Colonic mucosa (tissue), 4 donors: ENCODE results near the gene RPS4Y1. TPM values are rescaled to one million over a fixed set of nuclear protein-coding genes. Genes with fewer than 3 reads are reported as not detected.

Source experiments
- DNase-seq: peaks from one replicate; pipeline ENCODE4 v3.0.0-alpha.2; 2020
- H3K27ac ChIP-seq: fragments of 200-600 bp; one replicate; pipeline ENCODE4 v1.8.0; 2021
- H3K27me3 ChIP-seq: fragments of 200-600 bp; one replicate; pipeline ENCODE4 v1.8.0; 2021
- H3K36me3 ChIP-seq: fragments of 200-600 bp; one replicate; pipeline ENCODE4 v1.8.0; 2021
- H3K4me1 ChIP-seq: fragments of 200-600 bp; one replicate; pipeline ENCODE4 v1.8.0; 2021; ENCODE audit warnings: mild to moderate bottlenecking
- H3K4me3 ChIP-seq: fragments of 200-600 bp; one replicate; pipeline ENCODE4 v1.8.0; 2021
- H3K9ac ChIP-seq, 2 donors: one replicate each; pipeline ENCODE4 v1.7.0; 2013; ENCODE audit warnings: control low read depth in 2 of 2, low read depth in 2 of 2, low read length in 2 of 2
- H3K9me3 ChIP-seq: fragments of 200-600 bp; one replicate; pipeline ENCODE4 v1.8.0; 2021
- intact Hi-C: fragments of 100-400 bp; cut with DNase I; formaldehyde crosslinking; loops from one replicate; pipeline ENCODE4 v1.14.1; 2022
- total RNA-seq, 2 donors: library from RNA; stranded (reverse); fragmentation: NEBNext Ultra II Directional in 1 of 2; extraction: Animal tissue kit (Norgen Biotek cat#: 25700) in 1 of 2; gene quantifications; one replicate each; pipeline ENCODE4 v1.2.1, GENCODE V29; 2021
- TF ChIP-seq, protein P1 (sequence below): fragments of 200-600 bp; IDR thresholded peaks from one replicate; pipeline ENCODE4 v1.8.0; 2022; ENCODE audit warnings: antibody characterized with exemption, mild to moderate bottlenecking
- donor health status: healthy.
- donor health status: DM: no; HTN: no; CAD: no.
- donor health status: DM: no; HTN: no; CAD: no.

Gene RPS4Y1
- total RNA-seq, 2 donors from 2014 or later = 1.9 TPM; not detected in 1

DNA sequence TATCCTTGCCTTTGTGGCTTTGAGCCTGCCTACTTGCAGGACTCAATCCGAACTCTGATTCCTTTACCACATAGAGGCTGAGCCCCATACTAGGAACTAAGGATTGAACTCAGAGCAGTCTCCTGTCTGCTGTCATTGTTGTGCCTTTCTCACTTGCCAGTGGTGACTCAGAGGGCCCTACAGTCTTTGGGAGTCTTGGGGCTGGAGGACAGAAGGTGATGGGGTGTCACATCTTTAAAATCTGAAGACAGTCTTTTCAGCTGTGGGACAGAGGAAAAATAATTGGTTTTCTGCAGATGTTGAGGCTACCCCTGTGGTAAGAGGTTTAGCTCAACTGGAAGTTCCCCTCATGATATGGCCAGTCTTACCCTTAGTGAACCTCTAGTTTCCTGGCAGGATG is 8.0 kb downstream of the RPS4Y1 start:
- intact Hi-C loops = no loop called here

DNA sequence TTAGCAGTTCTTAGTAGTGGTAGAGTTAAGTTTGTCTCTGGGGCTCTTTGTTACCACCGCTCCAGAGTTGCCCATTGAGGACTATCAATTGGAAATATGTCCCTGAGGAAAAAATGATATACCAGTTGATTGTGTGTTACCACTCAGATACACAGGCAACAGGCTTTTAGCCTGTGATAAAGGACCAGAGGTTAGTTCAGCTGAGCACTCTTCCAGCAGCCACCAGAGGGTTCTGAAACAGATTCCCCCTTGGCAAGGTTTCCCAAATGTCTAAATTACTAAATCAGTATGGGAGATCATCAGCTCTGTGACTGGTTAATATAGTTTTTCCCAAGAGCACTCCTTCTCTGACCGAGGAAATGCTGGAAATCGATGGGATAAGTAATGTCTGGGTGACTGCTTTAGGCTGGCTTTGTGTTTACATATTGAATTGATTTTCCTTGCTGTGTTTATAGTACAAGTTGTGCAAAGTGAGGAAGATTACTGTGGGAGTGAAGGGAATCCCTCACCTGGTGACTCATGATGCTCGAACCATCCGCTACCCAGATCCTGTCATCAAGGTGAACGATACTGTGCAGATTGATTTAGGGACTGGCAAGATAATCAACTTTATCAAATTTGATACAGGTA is 12.9 kb downstream of the RPS4Y1 start:
- H3K4me1 ChIP-seq = no peaks in the 10 kb centered on the region
- no peaks in the 10 kb centered on the region for H3K36me3 ChIP-seq
- H3K9me3 ChIP-seq = no peaks in the 10 kb centered on the region
- no peak overlapping the region for H3K27ac ChIP-seq
- TF ChIP-seq, protein P1, sequence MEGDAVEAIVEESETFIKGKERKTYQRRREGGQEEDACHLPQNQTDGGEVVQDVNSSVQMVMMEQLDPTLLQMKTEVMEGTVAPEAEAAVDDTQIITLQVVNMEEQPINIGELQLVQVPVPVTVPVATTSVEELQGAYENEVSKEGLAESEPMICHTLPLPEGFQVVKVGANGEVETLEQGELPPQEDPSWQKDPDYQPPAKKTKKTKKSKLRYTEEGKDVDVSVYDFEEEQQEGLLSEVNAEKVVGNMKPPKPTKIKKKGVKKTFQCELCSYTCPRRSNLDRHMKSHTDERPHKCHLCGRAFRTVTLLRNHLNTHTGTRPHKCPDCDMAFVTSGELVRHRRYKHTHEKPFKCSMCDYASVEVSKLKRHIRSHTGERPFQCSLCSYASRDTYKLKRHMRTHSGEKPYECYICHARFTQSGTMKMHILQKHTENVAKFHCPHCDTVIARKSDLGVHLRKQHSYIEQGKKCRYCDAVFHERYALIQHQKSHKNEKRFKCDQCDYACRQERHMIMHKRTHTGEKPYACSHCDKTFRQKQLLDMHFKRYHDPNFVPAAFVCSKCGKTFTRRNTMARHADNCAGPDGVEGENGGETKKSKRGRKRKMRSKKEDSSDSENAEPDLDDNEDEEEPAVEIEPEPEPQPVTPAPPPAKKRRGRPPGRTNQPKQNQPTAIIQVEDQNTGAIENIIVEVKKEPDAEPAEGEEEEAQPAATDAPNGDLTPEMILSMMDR = no peak
- H3K27me3 ChIP-seq = no peaks in the 10 kb centered on the region
- H3K9ac ChIP-seq = no peak overlapping the region
- H3K4me3 ChIP-seq = no peak overlapping the region
- intact Hi-C loops = no loop called here
- no peak for DNase-seq

More for the DNA sequence above, 8.0 kb downstream of the RPS4Y1 start:
- H3K27me3 ChIP-seq = no peaks in the 10 kb centered on the region
- TF ChIP-seq, protein P1 = no peak
- H3K9ac ChIP-seq = no peak overlapping the region
- no peaks in the 10 kb centered on the region for H3K36me3 ChIP-seq
- no peak overlapping the region for H3K27ac ChIP-seq
- H3K4me1 ChIP-seq = no peaks in the 10 kb centered on the region
- no peak overlapping the region for H3K4me3 ChIP-seq
- H3K9me3 ChIP-seq = no peaks in the 10 kb centered on the region
- no peak for DNase-seq

DNA sequence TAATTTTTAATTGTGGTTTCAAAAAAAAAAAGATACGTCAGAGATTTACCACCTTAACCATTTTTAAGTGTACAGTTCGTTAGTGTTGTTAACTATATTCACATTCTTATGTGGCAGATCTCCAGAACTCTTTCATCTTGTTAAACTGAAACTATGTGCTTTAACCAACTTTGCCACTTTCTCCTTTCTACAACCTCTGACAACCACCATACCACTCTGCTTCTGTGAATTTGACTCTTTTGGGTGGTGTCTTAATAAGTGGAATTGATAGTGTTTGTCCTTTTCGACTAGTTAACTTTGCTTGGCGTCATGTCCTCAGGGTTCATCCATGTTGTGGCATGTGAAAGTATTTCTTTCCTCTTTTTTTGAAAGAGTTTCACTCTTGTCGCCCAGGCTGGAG is 15.7 kb downstream of the RPS4Y1 start:
- no peak for DNase-seq
- H3K36me3 ChIP-seq = no peaks in the 10 kb centered on the region

DNA sequence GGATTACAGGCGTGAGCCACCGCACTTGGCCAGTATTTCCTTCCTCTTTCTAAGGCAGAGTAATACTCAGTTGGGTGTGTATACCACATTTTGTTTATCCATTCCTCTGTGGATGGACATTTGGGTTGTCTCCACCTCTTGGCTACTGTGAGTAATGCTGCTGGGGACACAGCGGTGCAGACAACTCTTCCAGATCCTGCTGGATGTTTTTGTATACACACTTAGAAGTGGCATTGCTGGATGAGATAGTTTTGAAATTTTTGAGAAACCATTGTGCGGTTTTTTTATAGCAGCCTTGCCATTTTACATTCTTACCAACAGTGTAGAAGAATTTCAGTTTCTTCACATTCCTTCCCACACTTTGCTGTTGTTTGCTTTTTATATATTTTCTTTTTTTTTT is 16.3 kb downstream of the RPS4Y1 start:
- intact Hi-C loops = no loop called here
- no peaks in the 10 kb centered on the region for H3K27me3 ChIP-seq
- H3K36me3 ChIP-seq = no peaks in the 10 kb centered on the region
- no peaks in the 10 kb centered on the region for H3K4me1 ChIP-seq
- no peaks in the 10 kb centered on the region for H3K9me3 ChIP-seq
- H3K9ac ChIP-seq = no peak overlapping the region
- H3K4me3 ChIP-seq = no peak overlapping the region
- DNase-seq = no peak
- TF ChIP-seq, protein P1 = no peak
- no peak overlapping the region for H3K27ac ChIP-seq

More for the DNA sequence above, 15.7 kb downstream of the RPS4Y1 start:
- Histone ChIP-seq H3K4me3 (no peak overlapping the region), H3K27ac (no peak overlapping the region), H3K27me3 (no peaks in the 10 kb centered on the region), H3K4me1 (no peaks in the 10 kb centered on the region), H3K9me3 (no peaks in the 10 kb centered on the region), H3K9ac (no peak overlapping the region)
- TF ChIP-seq, protein P1 = no peak
- intact Hi-C loops = no loop called here

DNA sequence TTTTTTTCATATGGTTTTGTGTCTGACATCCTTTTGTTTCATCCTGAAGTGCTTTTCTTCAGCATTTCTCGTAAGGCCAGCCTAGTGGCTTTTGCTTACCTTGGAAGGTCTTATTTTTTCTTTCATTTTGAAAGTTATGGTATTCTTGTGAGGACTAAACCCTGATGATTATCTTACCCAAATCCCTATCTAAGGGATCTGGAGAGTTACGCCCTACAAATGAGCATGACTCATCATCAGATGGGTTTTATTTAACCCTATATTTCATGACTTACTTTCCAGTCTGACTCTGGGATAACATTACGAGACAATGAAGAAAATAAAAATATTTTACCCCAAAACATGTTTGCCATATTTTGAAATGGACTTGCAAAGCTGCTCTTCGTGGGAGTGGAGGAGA is 18.4 kb downstream of the RPS4Y1 start:
- DNase-seq = no peak
- Histone ChIP-seq H3K27ac (no peak overlapping the region), H3K27me3 (no peaks in the 10 kb centered on the region), H3K9ac (no peak overlapping the region), H3K36me3 (no peaks in the 10 kb centered on the region), H3K4me3 (no peak overlapping the region), H3K9me3 (no peaks in the 10 kb centered on the region), H3K4me1 (no peaks in the 10 kb centered on the region)
- intact Hi-C loops = no loop called here
- TF ChIP-seq, protein P1 = no peak
